HG02759 (cell line): ENCODE data around the gene MRPL44.
"Not testable (repeated sequence)": the region's sequence is repeated elsewhere in the genome, so short reads cannot be mapped to it uniquely, and the experiment has no call there.

Source experiments
- ATAC-seq: cut with Tn5 transposase; IDR thresholded peaks from one replicate; pipeline ENCODE4 v1.9.1; 2021; ENCODE audit warnings: mild to moderate bottlenecking, moderate library complexity; ENCODE audit not compliant: unreplicated experiment

The MRPL44 gene

GRCh38 chr2:223935459-223936125 lies 21.7 kb upstream of the MRPL44 start:
- ATAC-seq = no peak

GRCh38 chr2:223936862-223937326 lies 20.4 kb upstream of the MRPL44 start:
- ATAC-seq = no peak

GRCh38 chr2:223937535-223937934 lies 19.7 kb upstream of the MRPL44 start:
- ATAC-seq = no peak

- not testable (repeated sequence) for ATAC-seq
Observed at GRCh38 chr2:223939438-223939837, 17.8 kb upstream of the MRPL44 start.

GRCh38 chr2:223941579-223942277 lies 15.5 kb upstream of the MRPL44 start:
- peak; percentile 51 for ATAC-seq

- no peak for ATAC-seq
Observed at GRCh38 chr2:223943135-223943534, 14.1 kb upstream of the MRPL44 start.

GRCh38 chr2:223943561-223944008 lies 13.7 kb upstream of the MRPL44 start:
- no peak for ATAC-seq

- ATAC-seq = peak; percentile 20
Observed at GRCh38 chr2:223944166-223944702, 13.0 kb upstream of the MRPL44 start.

GRCh38 chr2:223944703-223945531 lies 12.3 kb upstream of the MRPL44 start, which contains the start of gene WDFY1:
WDFY1 (minus strand) TSS chr2:223945335; CDS start chr2:223945284, 51 bp downstream.
- peak; percentile 88 for ATAC-seq

GRCh38 chr2:223945755-223946154 lies 11.5 kb upstream of the MRPL44 start:
- ATAC-seq = no peak

- ATAC-seq = no peak
Observed at GRCh38 chr2:223947711-223948205, 9.5 kb upstream of the MRPL44 start.

- no peak for ATAC-seq
Observed at GRCh38 chr2:223949241-223949840, 7.9 kb upstream of the MRPL44 start.

GRCh38 chr2:223950448-223951347 lies 6.6 kb upstream of the MRPL44 start:
- ATAC-seq = no peak

GRCh38 chr2:223952280-223952968 lies 4.8 kb upstream of the MRPL44 start:
- ATAC-seq = peak; percentile 35

- no peak for ATAC-seq
Observed at GRCh38 chr2:223954401-223954800, 2.9 kb upstream of the MRPL44 start.

- ATAC-seq = no peak
Observed at GRCh38 chr2:223956300-223956699, 963 bp upstream of the MRPL44 start.

GRCh38 chr2:223959688-223960087 lies 2.4 kb downstream of the MRPL44 start:
- no peak for ATAC-seq

GRCh38 chr2:223967981-223968380 lies 10.7 kb downstream of the MRPL44 start:
- ATAC-seq = no peak

- no peak for ATAC-seq
Observed at GRCh38 chr2:223969315-223969714, 12.1 kb downstream of the MRPL44 start.
